Hepatocyte (in vitro differentiated cells): Measurements from ENCODE around the gene LRRK1.

Source experiments
- EZH2 ChIP-seq: fragments of 200-600 bp; sonication (generic); IDR thresholded peaks from 2 replicates; pipeline ENCODE4 v1.6.1; 2016; ENCODE audit warnings: antibody characterized with exemption, mild to moderate bottlenecking, borderline replicate concordance
- TF ChIP-seq, protein P1 (sequence below): fragments of 200-600 bp; sonication (generic); IDR thresholded peaks from 2 replicates; pipeline ENCODE4 v1.5.1; 2016; ENCODE audit warnings: antibody characterized with exemption, mild to moderate bottlenecking; ENCODE audit not compliant: poor library complexity

DNA sequence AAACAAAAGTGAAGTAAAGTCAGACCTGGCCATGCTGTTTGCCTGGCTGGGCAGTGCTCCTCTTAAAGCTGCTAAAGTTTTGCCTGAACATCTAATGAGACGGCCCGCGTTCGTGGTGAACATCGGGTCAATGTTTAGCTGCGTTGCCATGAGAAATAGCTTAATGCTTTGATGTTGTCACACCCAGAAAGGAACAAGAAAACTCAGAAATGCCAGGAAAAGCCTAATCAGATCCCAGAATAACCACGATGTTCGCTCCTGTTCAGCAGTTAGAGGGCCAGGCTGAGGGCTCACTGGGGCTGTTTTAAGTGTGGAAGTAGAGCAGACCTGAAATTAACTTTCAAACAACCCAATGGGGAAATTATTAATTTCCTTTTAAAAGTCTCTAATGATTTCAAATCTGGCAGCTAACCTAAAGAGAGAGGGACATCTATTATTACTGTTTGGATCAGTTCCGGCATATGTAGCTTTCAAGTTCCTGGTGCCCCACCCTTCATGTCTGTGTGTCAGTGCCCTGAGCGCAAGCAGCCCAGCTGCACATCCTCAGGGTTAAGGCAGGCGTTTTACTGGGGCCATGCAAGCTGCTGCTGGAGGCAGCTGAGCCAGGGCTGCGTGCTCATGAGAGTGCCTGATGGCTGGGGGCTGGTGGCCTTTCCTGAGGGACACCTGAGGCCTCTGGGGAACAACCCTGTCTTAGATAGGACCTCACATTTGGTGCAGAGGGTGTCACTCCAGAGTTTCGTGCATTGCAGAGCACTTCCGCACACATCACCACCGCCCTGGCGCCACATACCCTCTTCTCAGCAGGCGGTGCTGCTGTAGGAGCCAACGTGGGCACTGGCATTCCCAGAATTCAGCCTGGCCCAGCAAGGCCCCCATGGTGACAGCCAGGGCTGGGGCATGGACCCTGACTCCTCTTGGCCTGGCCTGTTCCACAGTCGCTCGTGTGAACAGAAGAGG, 76.6 kb downstream of the LRRK1 start:
- TF ChIP-seq, protein P1, sequence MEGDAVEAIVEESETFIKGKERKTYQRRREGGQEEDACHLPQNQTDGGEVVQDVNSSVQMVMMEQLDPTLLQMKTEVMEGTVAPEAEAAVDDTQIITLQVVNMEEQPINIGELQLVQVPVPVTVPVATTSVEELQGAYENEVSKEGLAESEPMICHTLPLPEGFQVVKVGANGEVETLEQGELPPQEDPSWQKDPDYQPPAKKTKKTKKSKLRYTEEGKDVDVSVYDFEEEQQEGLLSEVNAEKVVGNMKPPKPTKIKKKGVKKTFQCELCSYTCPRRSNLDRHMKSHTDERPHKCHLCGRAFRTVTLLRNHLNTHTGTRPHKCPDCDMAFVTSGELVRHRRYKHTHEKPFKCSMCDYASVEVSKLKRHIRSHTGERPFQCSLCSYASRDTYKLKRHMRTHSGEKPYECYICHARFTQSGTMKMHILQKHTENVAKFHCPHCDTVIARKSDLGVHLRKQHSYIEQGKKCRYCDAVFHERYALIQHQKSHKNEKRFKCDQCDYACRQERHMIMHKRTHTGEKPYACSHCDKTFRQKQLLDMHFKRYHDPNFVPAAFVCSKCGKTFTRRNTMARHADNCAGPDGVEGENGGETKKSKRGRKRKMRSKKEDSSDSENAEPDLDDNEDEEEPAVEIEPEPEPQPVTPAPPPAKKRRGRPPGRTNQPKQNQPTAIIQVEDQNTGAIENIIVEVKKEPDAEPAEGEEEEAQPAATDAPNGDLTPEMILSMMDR: no peak
- TF ChIP-seq EZH2: no peak
